Superior temporal gyrus (tissue), 1 donor: Measurements from ENCODE around the gene NSDHL.

Experiments
- DNase-seq: peaks from one replicate; pipeline ENCODE4 v3.0.0-alpha.2; 2016; ENCODE audit errors: extremely low spot score

The NSDHL gene

DNA sequence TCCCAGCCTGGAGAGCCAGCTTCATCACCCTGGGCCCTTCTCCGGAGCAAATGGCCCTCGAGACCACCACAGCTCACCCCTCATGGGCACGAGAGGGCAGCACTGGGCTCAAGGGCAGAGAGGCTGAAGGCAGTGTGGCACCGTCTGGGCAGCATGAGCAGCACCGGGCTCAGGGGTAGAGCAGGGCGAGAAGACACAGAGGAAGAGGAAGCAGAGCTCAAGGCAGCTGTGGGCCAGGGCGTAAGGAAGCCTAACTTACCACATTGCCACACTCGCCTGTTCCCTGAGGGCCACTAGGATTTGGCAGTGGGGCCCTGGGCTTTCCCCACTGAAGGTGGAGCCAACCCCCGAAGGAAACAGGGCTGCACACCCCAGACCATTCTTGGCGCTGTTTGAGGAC, 82.5 kb downstream of the NSDHL start:
- DNase-seq, result no peak

DNA sequence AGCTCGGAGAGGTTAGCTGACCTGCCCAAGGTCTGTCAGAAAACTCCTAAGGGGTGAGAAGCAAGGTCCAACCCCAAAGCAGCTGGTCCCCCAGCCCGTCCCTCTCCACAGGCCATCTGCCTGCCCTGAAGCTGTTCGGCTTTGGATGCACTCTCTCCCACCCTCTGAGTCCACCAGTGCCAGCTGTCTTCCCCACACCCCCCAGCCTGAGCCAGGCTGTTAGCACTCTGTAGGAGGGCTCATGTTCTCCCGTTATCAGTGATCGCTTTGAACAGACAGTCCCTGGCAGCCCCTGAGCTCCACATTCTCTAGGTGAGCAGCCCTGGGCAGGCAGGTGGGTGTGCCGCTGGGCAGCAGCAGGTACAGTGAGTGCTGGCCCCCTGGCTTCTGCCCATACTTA, 83.0 kb downstream of the NSDHL start:
- no peak for DNase-seq

DNA sequence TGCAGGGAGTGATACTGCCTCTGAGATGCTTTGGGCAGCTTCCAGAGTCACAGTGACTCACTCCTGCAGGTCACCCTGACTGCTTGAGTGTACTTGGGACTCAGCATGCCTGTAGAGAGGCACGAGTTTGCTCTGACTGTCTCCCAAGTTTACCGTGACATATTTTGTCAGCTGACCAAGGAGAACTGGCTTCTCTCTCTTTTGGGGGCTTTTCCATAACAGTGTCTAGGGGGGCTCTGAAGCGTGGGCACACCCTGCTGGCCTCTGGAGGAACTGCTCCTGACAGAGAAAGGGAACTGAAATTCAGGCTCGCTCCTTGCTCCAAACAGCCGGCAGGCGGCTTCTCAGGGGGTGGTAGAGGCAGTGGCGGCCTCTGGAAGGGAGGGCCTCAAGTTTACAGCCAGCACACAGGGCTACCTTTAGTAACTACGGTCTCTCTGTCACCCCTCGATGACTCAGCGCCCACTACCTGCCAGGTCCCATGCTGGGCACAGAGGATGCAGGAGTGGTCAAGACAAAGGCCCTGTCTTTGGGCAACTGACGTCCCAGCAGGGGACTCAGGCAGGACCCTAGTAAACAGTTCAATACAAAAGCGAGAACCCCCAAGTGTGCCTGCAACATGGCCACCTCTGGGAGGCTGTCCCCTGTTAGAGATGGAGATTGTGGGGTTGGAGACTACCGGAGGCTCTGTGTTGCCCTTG, 84.8 kb downstream of the NSDHL start:
- DNase-seq, result peak; percentile 8

DNA sequence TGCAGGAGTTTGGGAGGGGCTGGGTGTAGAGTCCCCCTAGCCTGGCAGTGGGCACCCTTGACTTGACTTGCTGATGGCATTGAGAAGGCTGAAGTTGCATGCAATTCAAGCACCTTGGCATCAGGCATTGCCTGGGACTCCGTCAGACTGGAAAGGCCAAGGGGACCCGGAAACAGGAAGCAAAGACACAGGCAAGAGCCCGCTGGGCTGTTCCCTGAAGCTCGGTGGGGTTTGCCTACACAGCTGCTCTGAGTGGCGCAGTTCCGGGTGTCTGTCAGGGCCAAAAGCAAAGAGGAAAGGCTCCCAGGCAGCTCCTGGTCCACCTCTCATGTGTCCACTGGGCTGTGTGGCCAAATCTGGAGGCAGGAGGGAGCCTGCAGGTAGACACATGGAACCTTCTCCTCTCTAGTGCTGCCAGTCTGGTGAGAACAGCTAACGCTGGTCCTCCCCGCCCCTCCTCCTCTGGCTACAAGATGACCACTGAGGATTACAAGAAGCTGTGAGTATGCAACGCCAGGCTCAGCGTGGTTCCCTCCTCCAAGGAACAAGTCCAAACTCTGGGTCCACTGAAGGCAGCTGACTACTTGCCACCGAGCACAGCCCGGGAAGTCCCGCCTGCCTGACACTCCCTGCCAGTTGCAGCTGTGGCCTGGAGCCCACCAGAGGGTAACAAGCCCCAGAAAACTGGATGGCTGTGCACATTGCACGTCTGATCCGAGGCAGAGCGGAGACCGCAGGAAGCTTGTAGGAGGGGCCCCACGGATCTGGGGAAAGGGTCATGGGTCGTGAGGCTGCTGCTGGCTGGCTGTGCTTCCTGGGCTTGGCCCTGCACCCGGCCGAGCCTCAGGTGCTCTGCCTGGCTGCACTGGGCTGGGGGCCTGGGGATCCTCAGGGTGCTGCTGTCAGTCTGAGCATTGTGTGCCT, 87.1 kb downstream of the NSDHL start:
- no peak for DNase-seq

DNA sequence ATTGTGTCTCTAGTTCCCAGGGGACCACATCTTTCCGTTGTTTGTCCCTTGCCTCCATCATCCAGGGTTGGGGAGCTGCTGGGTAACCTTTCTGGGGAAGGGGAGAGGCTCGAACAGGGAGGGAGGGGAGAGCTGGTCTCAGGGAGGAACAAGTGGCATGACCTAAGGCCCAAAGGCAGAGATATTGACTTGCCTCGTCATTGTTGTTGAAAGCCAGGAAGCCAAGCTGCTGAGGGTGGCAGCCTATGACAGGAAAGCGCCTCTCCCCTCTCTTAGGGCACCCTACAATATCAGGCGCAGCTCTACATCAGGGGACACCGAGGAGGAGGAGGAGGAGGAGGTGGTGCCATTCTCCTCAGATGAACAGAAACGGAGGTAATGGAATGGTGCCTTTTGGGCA, 87.8 kb downstream of the NSDHL start:
- no peak for DNase-seq
